BJ (cell line): Measurements from ENCODE around the gene TMEM87B. TPM values are rescaled to one million over a fixed set of nuclear protein-coding genes. Genes with fewer than 3 reads are reported as not detected.
"Not testable (repeated sequence)": the region's sequence is repeated elsewhere in the genome, so short reads cannot be mapped to it uniquely, and the experiment has no call there.

Source experiments
- CTCF ChIA-PET: fragments of 350-600 bp; formaldehyde crosslinking; extraction: SDS; loops from one replicate; lab custom pipeline; 2021; ENCODE audit warnings: antibody characterized with exemption, inconsistent platforms; lab: Yijun Ruan, JAX
- POLR2A ChIA-PET: fragments of 300-600 bp; sonication (Branson Sonifier 250); formaldehyde crosslinking; extraction: SDS; loops from one replicate; lab custom pipeline; 2021; ENCODE audit warnings: antibody characterized with exemption; lab: Charles Lee
- DNase-seq: peaks from one replicate; pipeline ENCODE4 v3.0.0-alpha.2; 2011; ENCODE audit warnings: low read depth
- H3K27me3 ChIP-seq: 2 replicates; pipeline ENCODE4 v1.6.0; 2011; ENCODE audit warnings: low read length; ENCODE audit not compliant: control insufficient read depth, insufficient read depth
- H3K36me3 ChIP-seq: 2 replicates; pipeline ENCODE4 v1.5.1; 2011; ENCODE audit warnings: low read length; ENCODE audit not compliant: control insufficient read depth, insufficient read depth
- H3K4me3 ChIP-seq: 2 replicates; pipeline ENCODE4 v1.5.1; 2011; ENCODE audit warnings: low read depth, mild to moderate bottlenecking, control low read depth, low read length
- CTCF ChIP-seq: IDR thresholded peaks from 2 replicates; pipeline ENCODE4 v1.5.1; 2011; ENCODE audit warnings: low read depth, mild to moderate bottlenecking, control low read depth, inconsistent platforms, low read length, moderate library complexity; ENCODE audit not compliant: insufficient read depth
- polyA plus RNA-seq: library from polyadenylated mRNA; depleted of rRNA; stranded (reverse); fragments of >200 nt; gene quantifications from 2 replicates; pipeline ENCODE4 v1.2.3, GENCODE V29; 2011

Gene TMEM87B
- polyA plus RNA-seq, 1 experiment: 11.4 TPM

GRCh38 chr2:112138159-112139032 lies 83.3 kb downstream of the TMEM87B start, which contains the start of gene FBLN7:
TSS of gene FBLN7 (plus strand) at chr2:112138385. CDS start at chr2:112138656, 271 bp downstream.
- CTCF ChIA-PET: interaction anchor here (0.6 to 1.2 kb wide), 2 partner anchors 23 to 518 kb away, joined by 3 read pairs; no protein-coding TSS in a partner anchor
- no peak for DNase-seq
- POLR2A ChIA-PET: interaction anchor here (0.6 to 1.2 kb wide), 2 partner anchors 12 to 15 kb away, joined by 3 to 6 read pairs; no protein-coding TSS in a partner anchor
- no peak for TF ChIP-seq CTCF
- Histone ChIP-seq H3K36me3 (no peaks in the 10 kb centered on the region), H3K27me3 (no peaks in the 10 kb centered on the region), H3K4me3 (peak within 1 kb of the TSS; percentile 48)

- POLR2A ChIA-PET: interaction anchor here (0.6 kb wide), 1 partner anchor 12 kb away, joined by 6 read pairs; no protein-coding TSS in a partner anchor
- DNase-seq, H3K27me3 ChIP-seq, H3K36me3 ChIP-seq, CTCF ChIA-PET: not testable (repeated sequence)
- H3K4me3 ChIP-seq: peak overlapping the region; percentile 48
Observed at GRCh38 chr2:112139033-112139614, 84.1 kb downstream of the TMEM87B start.

- DNase-seq, H3K4me3 ChIP-seq, H3K27me3 ChIP-seq, H3K36me3 ChIP-seq, CTCF ChIA-PET: not testable (repeated sequence)
- POLR2A ChIA-PET: interaction anchor here (0.5 kb wide), 1 partner anchor 100 kb away, joined by 23 read pairs; no protein-coding TSS in a partner anchor
Observed at GRCh38 chr2:112139661-112140204, 84.7 kb downstream of the TMEM87B start.

GRCh38 chr2:112140205-112140802 lies 85.2 kb downstream of the TMEM87B start:
- no peak for DNase-seq
- ChIA-PET POLR2A (interaction anchor here (0.5 kb wide), 1 partner anchor 101 kb away, joined by 23 read pairs; no protein-coding TSS in a partner anchor), CTCF (no interaction called here)
- no peaks in the 10 kb centered on the region for H3K27me3 ChIP-seq
- no peaks in the 10 kb centered on the region for H3K36me3 ChIP-seq
- peak overlapping the region; percentile 15; the same call in 1 of the 2 replicates for H3K4me3 ChIP-seq
- no peak for TF ChIP-seq CTCF

GRCh38 chr2:112140899-112141625 lies 86.0 kb downstream of the TMEM87B start:
- Histone ChIP-seq H3K36me3 (no peaks in the 10 kb centered on the region), H3K27me3 (no peaks in the 10 kb centered on the region), H3K4me3 (no peak overlapping the region)
- CTCF ChIA-PET: interaction anchor here (0.8 kb wide), 1 partner anchor 118 kb away, joined by 4 read pairs; no protein-coding TSS in a partner anchor
- no peak for DNase-seq
- TF ChIP-seq CTCF: no peak
- POLR2A ChIA-PET: no interaction called here
